Osteocyte (in vitro differentiated cells): Measurements from ENCODE around the gene FOXI3. TPM values are rescaled to one million over a fixed set of nuclear protein-coding genes. Genes with fewer than 3 reads are reported as not detected.
"Not testable (repeated sequence)": the region's sequence is repeated elsewhere in the genome, so short reads cannot be mapped to it uniquely, and the experiment has no call there.

ENCODE experiments used
- DNase-seq: peaks from one replicate; pipeline ENCODE4 v3.0.0; 2021; ENCODE audit warnings: mixed read lengths; ENCODE audit not compliant: unreplicated experiment; ENCODE audit errors: extremely low spot score
- H3K27ac Mint-ChIP-seq: one replicate; pipeline ENCODE4 v1.8.0; 2021; ENCODE audit warnings: mild to moderate bottlenecking, mixed read lengths; ENCODE audit not compliant: unreplicated experiment
- H3K27me3 Mint-ChIP-seq: one replicate; pipeline ENCODE4 v1.8.0; 2021; ENCODE audit warnings: mixed read lengths; ENCODE audit not compliant: unreplicated experiment
- H3K36me3 Mint-ChIP-seq: one replicate; pipeline ENCODE4 v1.8.0; 2021; ENCODE audit warnings: mixed read lengths; ENCODE audit not compliant: unreplicated experiment
- H3K4me1 Mint-ChIP-seq: one replicate; pipeline ENCODE4 v1.8.0; 2021; ENCODE audit warnings: mixed read lengths; ENCODE audit not compliant: unreplicated experiment
- H3K4me3 Mint-ChIP-seq: one replicate; pipeline ENCODE4 v1.8.0; 2021; ENCODE audit warnings: mild to moderate bottlenecking, moderate library complexity, mixed read lengths; ENCODE audit not compliant: unreplicated experiment
- H3K9me3 Mint-ChIP-seq: one replicate; pipeline ENCODE4 v1.8.0; 2021; ENCODE audit warnings: mixed read lengths; ENCODE audit not compliant: unreplicated experiment
- CTCF ChIP-seq: fragments of 200-600 bp; sonication (generic); IDR thresholded peaks from 2 replicates; pipeline ENCODE4 v1.5.0; 2021; ENCODE audit warnings: antibody characterized with exemption, mild to moderate bottlenecking, moderate library complexity
- total RNA-seq: library from RNA; stranded (reverse); gene quantifications from 2 replicates; pipeline ENCODE4 v1.2.1, GENCODE V29; 2021

Gene FOXI3
- total RNA-seq, 1 donor from 2014 or later = not detected

GRCh38 chr2:88423733-88424132 is 28.8 kb downstream of the FOXI3 start:
- H3K4me1 Mint-ChIP-seq = no peaks in the 10 kb centered on the region
- H3K36me3 Mint-ChIP-seq = no peaks in the 10 kb centered on the region
- no peak overlapping the region for H3K4me3 Mint-ChIP-seq
- DNase-seq = no peak
- peaks cover 7% of the 10 kb centered on the region for H3K9me3 Mint-ChIP-seq
- H3K27me3 Mint-ChIP-seq = peaks cover 2% of the 10 kb centered on the region
- TF ChIP-seq CTCF = no peak
- H3K27ac Mint-ChIP-seq = no peak overlapping the region

- not testable (repeated sequence) for H3K36me3 Mint-ChIP-seq, H3K9me3 Mint-ChIP-seq, H3K27ac Mint-ChIP-seq, H3K27me3 Mint-ChIP-seq, DNase-seq, H3K4me3 Mint-ChIP-seq, H3K4me1 Mint-ChIP-seq
These were observed 33.4 kb downstream of the FOXI3 start for GRCh38 chr2:88419051-88419450.

- no peaks in the 10 kb centered on the region for H3K27me3 Mint-ChIP-seq
- H3K27ac Mint-ChIP-seq = no peak overlapping the region
- no peak overlapping the region for H3K4me3 Mint-ChIP-seq
- no peaks in the 10 kb centered on the region for H3K36me3 Mint-ChIP-seq
- H3K9me3 Mint-ChIP-seq = no peaks in the 10 kb centered on the region
- TF ChIP-seq CTCF = no peak
- H3K4me1 Mint-ChIP-seq = no peaks in the 10 kb centered on the region
- DNase-seq = no peak
These were observed 36.4 kb downstream of the FOXI3 start for GRCh38 chr2:88416016-88416663.

GRCh38 chr2:88408870-88409269 is 43.6 kb downstream of the FOXI3 start:
- H3K27ac Mint-ChIP-seq, H3K4me1 Mint-ChIP-seq, H3K36me3 Mint-ChIP-seq, H3K9me3 Mint-ChIP-seq, H3K4me3 Mint-ChIP-seq, H3K27me3 Mint-ChIP-seq: not testable (repeated sequence)
- peak; percentile 42 for DNase-seq

- Mint-ChIP-seq H3K27me3 (no peaks in the 10 kb centered on the region), H3K4me3 (no peak overlapping the region), H3K27ac (no peak overlapping the region), H3K36me3 (no peaks in the 10 kb centered on the region), H3K9me3 (peaks cover 3% of the 10 kb centered on the region), H3K4me1 (no peaks in the 10 kb centered on the region)
- no peak for DNase-seq
- no peak for TF ChIP-seq CTCF
These were observed 52.3 kb downstream of the FOXI3 start for GRCh38 chr2:88400037-88400767.

- no peak overlapping the region for H3K27ac Mint-ChIP-seq
- no peaks in the 10 kb centered on the region for H3K9me3 Mint-ChIP-seq
- no peak for TF ChIP-seq CTCF
- no peaks in the 10 kb centered on the region for H3K4me1 Mint-ChIP-seq
- DNase-seq = no peak
- H3K36me3 Mint-ChIP-seq = no peaks in the 10 kb centered on the region
- H3K27me3 Mint-ChIP-seq = no peaks in the 10 kb centered on the region
- no peak overlapping the region for H3K4me3 Mint-ChIP-seq
These were observed 54.3 kb downstream of the FOXI3 start for GRCh38 chr2:88398180-88398579.
